PFSK-1 (cell line): ENCODE data around the gene PPIA.

Experiments used
- FOXP2 ChIP-seq: optimal IDR thresholded peaks from 2 replicates; pipeline ENCODE3; 2011; ENCODE audit warnings: borderline replicate concordance, control low read depth, inconsistent platforms; ENCODE audit not compliant: insufficient read depth; ENCODE audit errors: extremely low read length, extremely low read depth
- POLR2AphosphoS5 ChIP-seq: IDR thresholded peaks from 2 replicates; pipeline ENCODE4 v1.6.1; 2012; ENCODE audit warnings: low read depth, mild to moderate bottlenecking, control low read depth, low read length, moderate library complexity
- SIN3A ChIP-seq: IDR thresholded peaks from 2 replicates; pipeline ENCODE4 v1.6.1; 2012; ENCODE audit warnings: mild to moderate bottlenecking, low read length, moderate library complexity, borderline replicate concordance; ENCODE audit not compliant: insufficient read depth
- TAF1 ChIP-seq: IDR thresholded peaks from 2 replicates; pipeline ENCODE4 v1.6.1; 2012; ENCODE audit warnings: low read length, control low read depth, borderline replicate concordance; ENCODE audit not compliant: insufficient read depth
- TF ChIP-seq, protein P1 (sequence below), 2 experiments: IDR thresholded peaks; 2 replicates each; pipeline versions ENCODE4 v1.6.1 to v1.8.0; 2011 to 2012; ENCODE audit warnings: low read depth in 2 of 2, low read length in 2 of 2, control low read depth in 1 of 2, inconsistent platforms in 1 of 2, mild to moderate bottlenecking in 1 of 2, moderate library complexity in 1 of 2; ENCODE audit not compliant: insufficient read depth in 1 of 2

Gene PPIA

DNA sequence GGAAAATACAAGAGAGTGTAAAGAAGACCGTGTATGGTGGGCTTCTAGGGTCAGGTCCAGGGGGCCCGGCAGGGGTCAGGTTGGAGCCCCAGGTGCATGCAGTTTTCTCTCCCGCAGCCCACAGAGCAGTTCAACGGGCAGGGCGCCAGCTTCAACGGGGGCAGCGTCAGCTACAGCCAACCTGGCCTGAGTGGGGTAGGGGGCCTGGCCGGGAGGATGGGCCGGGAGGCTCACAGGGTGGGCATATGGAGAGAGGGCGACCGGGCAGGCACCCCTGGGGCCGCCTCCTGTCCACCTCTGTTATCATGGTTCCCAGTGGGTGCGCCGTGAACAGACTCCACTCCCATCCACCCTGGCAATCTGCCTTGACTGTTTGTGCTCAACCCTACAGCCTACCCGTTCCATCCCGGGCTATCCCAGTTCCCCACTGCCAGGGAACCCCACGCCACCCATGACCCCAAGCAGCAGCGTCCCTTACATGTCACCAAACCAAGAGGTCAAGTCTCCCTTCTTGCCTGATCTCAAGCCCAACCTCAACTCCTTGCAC is 36.4 kb upstream of the PPIA start:
- TF ChIP-seq POLR2AphosphoS5 (no peak), TAF1 (no peak), FOXP2 (no peak), SIN3A (no peak)
- TF ChIP-seq, protein P1, sequence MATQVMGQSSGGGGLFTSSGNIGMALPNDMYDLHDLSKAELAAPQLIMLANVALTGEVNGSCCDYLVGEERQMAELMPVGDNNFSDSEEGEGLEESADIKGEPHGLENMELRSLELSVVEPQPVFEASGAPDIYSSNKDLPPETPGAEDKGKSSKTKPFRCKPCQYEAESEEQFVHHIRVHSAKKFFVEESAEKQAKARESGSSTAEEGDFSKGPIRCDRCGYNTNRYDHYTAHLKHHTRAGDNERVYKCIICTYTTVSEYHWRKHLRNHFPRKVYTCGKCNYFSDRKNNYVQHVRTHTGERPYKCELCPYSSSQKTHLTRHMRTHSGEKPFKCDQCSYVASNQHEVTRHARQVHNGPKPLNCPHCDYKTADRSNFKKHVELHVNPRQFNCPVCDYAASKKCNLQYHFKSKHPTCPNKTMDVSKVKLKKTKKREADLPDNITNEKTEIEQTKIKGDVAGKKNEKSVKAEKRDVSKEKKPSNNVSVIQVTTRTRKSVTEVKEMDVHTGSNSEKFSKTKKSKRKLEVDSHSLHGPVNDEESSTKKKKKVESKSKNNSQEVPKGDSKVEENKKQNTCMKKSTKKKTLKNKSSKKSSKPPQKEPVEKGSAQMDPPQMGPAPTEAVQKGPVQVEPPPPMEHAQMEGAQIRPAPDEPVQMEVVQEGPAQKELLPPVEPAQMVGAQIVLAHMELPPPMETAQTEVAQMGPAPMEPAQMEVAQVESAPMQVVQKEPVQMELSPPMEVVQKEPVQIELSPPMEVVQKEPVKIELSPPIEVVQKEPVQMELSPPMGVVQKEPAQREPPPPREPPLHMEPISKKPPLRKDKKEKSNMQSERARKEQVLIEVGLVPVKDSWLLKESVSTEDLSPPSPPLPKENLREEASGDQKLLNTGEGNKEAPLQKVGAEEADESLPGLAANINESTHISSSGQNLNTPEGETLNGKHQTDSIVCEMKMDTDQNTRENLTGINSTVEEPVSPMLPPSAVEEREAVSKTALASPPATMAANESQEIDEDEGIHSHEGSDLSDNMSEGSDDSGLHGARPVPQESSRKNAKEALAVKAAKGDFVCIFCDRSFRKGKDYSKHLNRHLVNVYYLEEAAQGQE (IDR thresholded peaks at IDR 0.05; ENCODE audit: insufficient read depth in 1 of 2, low read depth in 2 of 2, low read length in 2 of 2): no peak

DNA sequence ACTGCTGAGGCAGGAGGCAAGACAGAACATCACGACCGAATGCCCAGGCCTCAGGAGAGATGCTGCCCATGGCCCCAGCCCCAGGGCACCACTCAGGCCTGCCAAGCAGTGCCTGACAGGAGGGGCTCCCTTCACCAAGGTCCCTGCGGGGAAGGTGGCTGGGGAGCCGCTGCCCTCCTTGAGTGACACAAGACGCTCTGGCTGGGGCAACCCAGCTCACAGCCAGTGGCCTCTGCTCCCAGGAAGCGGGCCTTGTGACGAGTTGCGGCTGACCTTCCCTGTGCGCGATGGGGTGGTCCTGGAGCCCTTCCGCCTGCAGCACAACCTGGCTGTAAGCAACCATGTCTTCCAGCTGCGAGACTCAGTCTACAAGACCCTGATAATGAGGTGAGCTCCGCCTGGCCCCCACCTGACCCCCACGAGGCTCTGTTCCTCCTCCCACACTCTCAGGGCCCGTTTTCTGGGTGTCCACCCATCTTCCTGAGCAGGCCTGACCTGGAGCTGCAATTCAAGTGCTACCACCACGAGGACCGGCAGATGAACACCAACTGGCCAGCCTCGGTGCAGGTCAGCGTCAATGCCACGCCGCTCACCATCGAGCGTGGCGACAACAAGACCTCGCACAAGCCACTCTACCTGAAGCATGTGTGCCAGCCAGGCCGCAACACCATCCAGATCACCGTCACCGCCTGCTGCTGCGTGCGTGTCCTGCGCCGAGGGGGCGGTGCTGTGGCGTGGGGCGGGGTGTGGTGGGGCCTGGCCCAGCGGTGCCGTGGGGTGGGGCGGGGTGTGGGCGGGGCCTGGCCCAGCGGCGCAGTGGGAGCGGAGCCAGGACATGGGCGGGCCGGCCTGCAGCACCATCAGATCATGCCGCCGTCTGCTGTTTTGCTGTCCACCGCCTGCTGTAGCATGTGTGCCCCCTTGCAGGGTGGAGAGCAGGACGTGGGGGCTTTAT is 35.0 kb upstream of the PPIA start:
- TF ChIP-seq POLR2AphosphoS5 (no peak), TAF1 (no peak), FOXP2 (no peak), SIN3A (no peak)
- TF ChIP-seq, protein P1 (IDR thresholded peaks at IDR 0.05; ENCODE audit: insufficient read depth in 1 of 2, low read depth in 2 of 2, low read length in 2 of 2): no peak

DNA sequence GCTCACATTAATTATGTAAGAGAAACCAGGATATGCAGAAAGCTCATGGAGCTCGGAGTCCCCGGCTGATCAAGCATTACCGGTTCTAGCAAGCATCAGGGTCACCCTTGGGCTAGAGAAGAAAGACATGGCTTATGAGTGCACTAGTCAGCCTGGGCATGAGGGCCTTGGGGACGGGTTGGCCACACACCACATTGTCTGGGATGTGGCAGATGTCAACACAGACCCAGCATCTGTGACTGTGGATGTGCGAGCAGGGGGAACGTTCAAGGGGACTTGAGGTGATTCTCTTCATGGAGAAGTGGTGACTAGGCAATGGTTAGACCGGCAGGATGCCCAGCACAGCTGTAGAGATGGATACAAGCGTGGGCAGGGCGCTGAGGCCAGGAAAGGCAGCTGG is 34.2 kb upstream of the PPIA start:
- TF ChIP-seq FOXP2 (no peak), TAF1 (no peak), POLR2AphosphoS5 (no peak), SIN3A (no peak)
- TF ChIP-seq, protein P1 (IDR thresholded peaks at IDR 0.05; ENCODE audit: insufficient read depth in 1 of 2, low read depth in 2 of 2, low read length in 2 of 2): no peak

DNA sequence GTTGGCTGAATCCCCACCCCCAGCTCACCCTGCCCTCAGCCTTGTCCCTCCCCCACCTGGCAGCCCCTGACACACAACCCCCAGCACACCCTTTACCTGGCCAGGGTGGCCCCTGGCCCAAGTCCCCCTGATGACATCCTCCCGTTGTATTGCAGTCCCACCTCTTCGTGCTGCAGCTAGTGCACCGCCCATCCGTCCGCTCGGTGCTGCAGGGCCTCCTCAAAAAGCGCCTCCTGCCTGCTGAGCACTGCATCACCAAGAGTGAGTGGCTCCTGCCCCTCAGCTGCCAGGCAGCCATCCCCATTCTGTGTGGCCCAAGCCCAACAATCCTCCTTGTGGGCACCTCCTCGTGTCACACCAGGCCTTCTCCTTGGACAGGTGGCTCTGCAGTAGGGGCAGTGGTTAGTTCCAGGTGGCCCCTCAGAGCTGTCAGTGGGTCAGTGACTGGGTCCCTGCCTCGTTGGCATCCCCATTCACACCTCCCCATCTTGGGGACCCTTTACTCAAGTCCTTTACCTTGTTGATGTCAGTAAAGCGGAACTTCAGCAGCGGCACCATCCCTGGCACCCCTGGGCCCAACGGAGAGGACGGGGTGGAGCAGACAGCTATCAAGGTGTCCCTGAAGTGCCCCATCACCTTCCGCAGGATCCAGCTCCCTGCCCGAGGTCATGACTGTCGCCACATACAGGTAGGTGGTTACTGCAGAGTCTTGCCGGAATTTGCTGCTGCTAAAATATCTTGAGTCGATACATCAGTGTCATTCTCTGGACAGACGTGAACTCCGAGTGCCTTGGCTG is 33.6 kb upstream of the PPIA start:
- TF ChIP-seq TAF1 (no peak), POLR2AphosphoS5 (no peak), SIN3A (no peak), FOXP2 (no peak)
- TF ChIP-seq, protein P1 (IDR thresholded peaks at IDR 0.05; ENCODE audit: insufficient read depth in 1 of 2, low read depth in 2 of 2, low read length in 2 of 2): no peak
